Astrocyte (in vitro differentiated cells and primary cell): ENCODE data around the gene NDRG4.

ENCODE experiments used
- EZH2 ChIP-seq: IDR thresholded peaks from 2 replicates; pipeline ENCODE4 v1.6.1; 2012; ENCODE audit warnings: mild to moderate bottlenecking, low read length, inconsistent platforms; ENCODE audit not compliant: insufficient read depth
- TF ChIP-seq, protein P1 (sequence below): IDR thresholded peaks from 2 replicates; pipeline ENCODE4 v1.5.1; 2011; ENCODE audit warnings: low read depth, mild to moderate bottlenecking, inconsistent platforms, low read length, moderate library complexity; ENCODE audit not compliant: insufficient read depth

DNA sequence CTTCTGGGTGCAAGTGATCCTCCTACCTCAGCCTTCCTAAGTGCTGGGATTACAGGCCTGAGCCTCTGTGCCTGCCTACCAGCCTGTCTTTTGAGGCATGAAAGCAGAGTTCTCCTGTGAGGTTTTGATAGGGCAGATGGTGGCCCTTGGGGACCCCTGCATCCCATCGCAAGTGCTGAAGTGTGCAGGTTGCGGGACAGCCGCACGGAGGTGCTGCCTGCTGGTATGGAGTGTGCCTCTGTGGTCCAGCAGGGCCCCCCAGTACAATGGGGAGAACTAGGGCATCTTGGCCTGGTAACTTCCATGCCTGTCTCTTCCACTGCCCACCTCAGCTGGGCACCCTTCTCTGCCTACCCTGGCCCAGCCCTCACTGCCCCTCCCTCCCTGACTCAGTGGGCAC lies 9.9 kb upstream of the NDRG4 start:
- TF ChIP-seq, protein P1, sequence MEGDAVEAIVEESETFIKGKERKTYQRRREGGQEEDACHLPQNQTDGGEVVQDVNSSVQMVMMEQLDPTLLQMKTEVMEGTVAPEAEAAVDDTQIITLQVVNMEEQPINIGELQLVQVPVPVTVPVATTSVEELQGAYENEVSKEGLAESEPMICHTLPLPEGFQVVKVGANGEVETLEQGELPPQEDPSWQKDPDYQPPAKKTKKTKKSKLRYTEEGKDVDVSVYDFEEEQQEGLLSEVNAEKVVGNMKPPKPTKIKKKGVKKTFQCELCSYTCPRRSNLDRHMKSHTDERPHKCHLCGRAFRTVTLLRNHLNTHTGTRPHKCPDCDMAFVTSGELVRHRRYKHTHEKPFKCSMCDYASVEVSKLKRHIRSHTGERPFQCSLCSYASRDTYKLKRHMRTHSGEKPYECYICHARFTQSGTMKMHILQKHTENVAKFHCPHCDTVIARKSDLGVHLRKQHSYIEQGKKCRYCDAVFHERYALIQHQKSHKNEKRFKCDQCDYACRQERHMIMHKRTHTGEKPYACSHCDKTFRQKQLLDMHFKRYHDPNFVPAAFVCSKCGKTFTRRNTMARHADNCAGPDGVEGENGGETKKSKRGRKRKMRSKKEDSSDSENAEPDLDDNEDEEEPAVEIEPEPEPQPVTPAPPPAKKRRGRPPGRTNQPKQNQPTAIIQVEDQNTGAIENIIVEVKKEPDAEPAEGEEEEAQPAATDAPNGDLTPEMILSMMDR, result no peak
- no peak for TF ChIP-seq EZH2
